Progenitor cell of endocrine pancreas (in vitro differentiated cells): Measurements from ENCODE around the gene SPDYE4. TPM values are rescaled to one million over a fixed set of nuclear protein-coding genes. Genes with fewer than 3 reads are reported as not detected.

ENCODE experiments used
- DNase-seq: peaks from one replicate; pipeline ENCODE4 v3.0.0; 2021; ENCODE audit warnings: low spot score; ENCODE audit not compliant: unreplicated experiment
- H3K27ac Mint-ChIP-seq: 2 replicates; pipeline ENCODE4 v1.8.0; 2021; ENCODE audit warnings: mild to moderate bottlenecking, moderate library complexity, mixed read lengths
- H3K27me3 Mint-ChIP-seq: 2 replicates; pipeline ENCODE4 v1.8.0; 2021; ENCODE audit warnings: mixed read lengths
- H3K36me3 Mint-ChIP-seq: 2 replicates; pipeline ENCODE4 v1.8.0; 2022; ENCODE audit warnings: mixed read lengths; ENCODE audit not compliant: insufficient read depth
- H3K4me1 Mint-ChIP-seq: 2 replicates; pipeline ENCODE4 v1.8.0; 2021; ENCODE audit warnings: low read depth, mixed read lengths
- H3K4me3 Mint-ChIP-seq: 2 replicates; pipeline ENCODE4 v1.8.0; 2021; ENCODE audit warnings: low read depth, mild to moderate bottlenecking, moderate library complexity, mixed read lengths
- H3K9me3 Mint-ChIP-seq: 2 replicates; pipeline ENCODE4 v1.8.0; 2021; ENCODE audit warnings: low read depth, mixed read lengths
- CTCF ChIP-seq: fragments of 200-600 bp; sonication (generic); IDR thresholded peaks from one replicate; pipeline ENCODE4 v1.5.0; 2021; ENCODE audit warnings: antibody characterized with exemption, mild to moderate bottlenecking; ENCODE audit not compliant: unreplicated experiment
- total RNA-seq: library from RNA; stranded (reverse); gene quantifications from 2 replicates; pipeline ENCODE4 v1.2.1, GENCODE V29; 2021

The SPDYE4 gene
- total RNA-seq, 1 donor from 2014 or later = not detected

GRCh38 chr17:8719291-8720246, 38.8 kb downstream of the SPDYE4 start:
- H3K27me3 Mint-ChIP-seq = no peaks in the 10 kb centered on the region
- no peak for TF ChIP-seq CTCF
- no peak overlapping the region for H3K27ac Mint-ChIP-seq
- H3K9me3 Mint-ChIP-seq = peaks cover 4% of the 10 kb centered on the region
- H3K4me3 Mint-ChIP-seq = no peak overlapping the region
- H3K4me1 Mint-ChIP-seq = peaks cover 3% of the 10 kb centered on the region
- no peaks in the 10 kb centered on the region for H3K36me3 Mint-ChIP-seq
- DNase-seq = no peak

GRCh38 chr17:8718001-8718563, 40.3 kb downstream of the SPDYE4 start:
- Mint-ChIP-seq H3K4me1 (peaks cover 3% of the 10 kb centered on the region), H3K9me3 (peaks cover 6% of the 10 kb centered on the region), H3K36me3 (no peaks in the 10 kb centered on the region), H3K27ac (no peak overlapping the region), H3K27me3 (no peaks in the 10 kb centered on the region), H3K4me3 (no peak overlapping the region)
- no peak for TF ChIP-seq CTCF
- DNase-seq = no peak

- Mint-ChIP-seq H3K27me3 (no peaks in the 10 kb centered on the region), H3K4me3 (no peak overlapping the region), H3K4me1 (peaks cover 3% of the 10 kb centered on the region), H3K9me3 (peaks cover 9% of the 10 kb centered on the region), H3K36me3 (no peaks in the 10 kb centered on the region), H3K27ac (no peak overlapping the region)
- TF ChIP-seq CTCF = no peak
- DNase-seq = no peak
These were observed 44.5 kb downstream of the SPDYE4 start for GRCh38 chr17:8713878-8714277.

GRCh38 chr17:8713315-8713714, 45.0 kb downstream of the SPDYE4 start:
- Mint-ChIP-seq H3K36me3 (no peaks in the 10 kb centered on the region), H3K4me1 (peaks cover 3% of the 10 kb centered on the region), H3K4me3 (no peak overlapping the region), H3K9me3 (peaks cover 9% of the 10 kb centered on the region), H3K27me3 (no peaks in the 10 kb centered on the region), H3K27ac (no peak overlapping the region)
- DNase-seq = no peak
- no peak for TF ChIP-seq CTCF

GRCh38 chr17:8712698-8713097, 45.6 kb downstream of the SPDYE4 start:
- H3K27ac Mint-ChIP-seq = no peak overlapping the region
- no peaks in the 10 kb centered on the region for H3K36me3 Mint-ChIP-seq
- H3K4me1 Mint-ChIP-seq = peaks cover 5% of the 10 kb centered on the region
- H3K4me3 Mint-ChIP-seq = no peak overlapping the region
- DNase-seq = no peak
- TF ChIP-seq CTCF = no peak
- peaks cover 9% of the 10 kb centered on the region for H3K9me3 Mint-ChIP-seq
- H3K27me3 Mint-ChIP-seq = peaks cover 5% of the 10 kb centered on the region
